GM18867 (cell line): ENCODE measurements around the gene SLC39A5.
"Not testable (repeated sequence)": the region's sequence is repeated elsewhere in the genome, so short reads cannot be mapped to it uniquely, and the experiment has no call there.

Experiments
- ATAC-seq: cut with Tn5 transposase; IDR thresholded peaks from one replicate; pipeline ENCODE4 v1.9.1; 2021; ENCODE audit warnings: mild to moderate bottlenecking, moderate library complexity; ENCODE audit not compliant: unreplicated experiment

SLC39A5 gene

GRCh38 chr12:56271031-56271430 is 41.2 kb downstream of the SLC39A5 start:
- ATAC-seq: no peak

- not testable (repeated sequence) for ATAC-seq
Observed at GRCh38 chr12:56272468-56272867, 42.6 kb downstream of the SLC39A5 start.

DNA sequence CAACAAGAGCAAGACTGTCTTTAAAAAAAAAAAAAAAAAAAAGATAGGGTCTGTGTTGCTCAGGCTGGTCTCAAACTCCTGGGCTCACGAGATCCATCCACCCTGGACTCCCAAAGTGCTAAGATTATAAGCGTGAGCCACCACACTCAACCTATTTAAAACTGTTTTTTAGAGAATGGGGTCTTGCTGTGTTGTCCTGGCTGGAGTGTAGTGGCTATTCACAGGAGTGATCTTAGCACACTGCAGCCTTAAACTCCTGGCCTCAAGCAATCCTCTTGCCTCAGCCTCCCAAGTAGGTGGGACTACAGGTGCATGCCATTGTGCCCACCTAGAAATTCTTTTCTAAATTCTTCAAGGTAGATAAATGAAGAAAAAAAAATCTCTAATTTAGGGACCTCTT is 44.4 kb downstream of the SLC39A5 start:
- ATAC-seq: no peak

DNA sequence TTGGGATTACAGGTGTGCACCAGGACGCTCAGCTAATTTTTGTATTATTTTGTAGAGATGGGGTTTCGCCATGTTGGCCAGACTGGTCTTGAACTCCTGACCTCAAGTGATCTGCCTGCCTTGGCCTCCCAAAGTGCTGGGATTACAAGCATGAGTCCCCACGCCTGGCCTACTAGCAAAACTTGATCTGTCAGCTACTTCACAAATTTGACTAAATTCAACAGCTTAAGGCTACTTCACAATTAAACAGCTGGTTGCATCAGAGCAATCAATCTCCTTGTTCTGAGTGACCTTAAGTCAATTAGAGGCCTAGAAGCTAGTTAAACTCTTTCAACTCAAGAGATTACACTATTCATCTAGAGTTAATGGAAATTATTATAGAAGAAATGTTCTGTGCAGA is 49.1 kb downstream of the SLC39A5 start:
- ATAC-seq: no peak

DNA sequence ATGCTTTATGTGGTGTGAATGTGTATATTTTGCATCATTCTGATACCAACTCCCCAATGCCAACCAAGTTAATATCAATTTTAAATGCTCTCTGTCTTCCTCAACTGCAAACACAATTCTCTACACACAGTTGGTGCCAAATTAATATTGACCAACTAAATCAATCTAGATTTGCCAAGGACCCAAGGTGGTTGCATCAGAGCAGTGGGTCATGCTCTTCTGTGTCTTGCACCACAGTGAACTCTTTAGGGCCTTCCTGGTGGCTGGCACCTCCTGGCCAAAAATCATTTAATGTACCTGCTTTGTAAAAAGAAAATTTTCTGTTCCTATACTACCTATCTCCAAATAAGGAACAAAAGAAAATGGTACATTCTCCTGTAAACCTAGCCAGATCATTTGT is 51.0 kb downstream of the SLC39A5 start:
- no peak for ATAC-seq

GRCh38 chr12:56282030-56282429 is 52.2 kb downstream of the SLC39A5 start:
- ATAC-seq: no peak

DNA sequence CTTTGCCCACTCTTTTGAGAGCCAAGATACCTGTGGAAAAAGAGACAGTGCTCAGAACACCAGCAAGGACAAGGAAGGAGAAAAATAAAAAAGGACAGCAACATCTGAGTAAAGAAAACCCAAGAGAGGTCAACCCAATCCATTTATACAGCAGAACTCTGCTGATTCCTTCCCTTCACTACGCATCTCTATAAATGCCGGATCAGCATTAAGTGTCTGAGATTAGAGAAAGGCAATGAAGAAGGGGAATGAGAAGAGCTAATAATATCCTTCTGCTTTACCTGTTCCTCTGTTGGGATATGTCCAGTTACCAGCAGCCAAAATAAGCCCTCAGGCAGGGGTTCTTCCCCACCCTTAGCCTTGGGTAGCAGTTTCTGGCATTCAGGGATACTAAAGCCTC is 52.7 kb downstream of the SLC39A5 start:
- no peak for ATAC-seq

DNA sequence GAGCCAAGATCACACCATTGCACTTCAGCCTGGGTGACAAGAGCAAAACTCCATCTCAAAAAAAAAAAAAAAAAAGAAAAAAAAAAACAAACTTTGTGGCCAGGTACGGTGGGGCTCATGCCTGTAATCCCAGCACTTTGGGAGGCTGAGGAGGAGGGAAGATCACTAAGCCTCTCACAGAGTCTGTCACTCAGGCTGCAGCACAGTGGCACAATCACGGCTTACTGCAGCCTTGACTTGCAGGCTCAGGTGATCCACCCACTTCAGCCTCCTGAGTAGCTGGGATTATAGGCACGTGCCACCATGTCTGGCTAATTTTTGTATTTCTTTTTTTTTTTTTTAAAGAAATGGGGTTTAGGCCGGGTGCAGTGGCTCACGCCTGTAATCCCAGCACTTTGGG is 54.4 kb downstream of the SLC39A5 start:
- not testable (repeated sequence) for ATAC-seq

DNA sequence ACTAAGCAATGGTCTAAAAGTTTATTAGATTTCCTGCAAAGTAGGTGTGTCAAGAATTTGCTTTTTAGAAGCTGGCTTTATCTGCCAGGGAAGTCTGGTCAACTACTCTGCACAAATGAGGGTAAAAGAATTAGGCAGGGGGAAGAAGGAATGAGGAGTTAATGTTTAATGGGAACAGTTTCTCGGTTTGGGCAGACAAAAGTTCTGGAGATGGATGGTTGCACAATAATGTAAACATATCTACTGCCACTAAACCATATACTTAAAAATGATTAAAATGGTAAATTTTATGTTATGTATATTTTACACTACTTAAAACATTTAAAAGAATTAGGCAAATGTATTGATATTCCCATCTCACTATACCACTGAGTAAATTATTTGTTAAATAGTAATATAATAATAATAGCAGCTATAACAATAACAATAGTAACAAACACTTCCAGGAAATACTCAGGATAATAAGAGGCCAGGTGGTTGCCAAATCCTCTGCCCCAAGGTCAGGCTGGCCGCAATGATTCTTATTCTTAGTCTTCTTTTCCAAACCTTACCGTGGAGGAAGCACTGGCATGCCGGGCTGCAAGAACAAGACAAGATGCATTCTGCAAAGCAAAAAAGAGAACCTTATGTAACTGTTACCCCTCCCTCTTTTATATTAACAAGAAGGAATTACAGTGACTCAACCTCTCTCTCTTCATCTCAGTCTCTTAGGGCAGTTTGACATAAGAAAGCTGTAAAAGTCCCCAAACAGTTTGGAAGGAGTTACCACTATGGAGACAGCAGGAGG is 56.4 kb downstream of the SLC39A5 start:
- no peak for ATAC-seq
